ENCODE measurements around the gene TFF3. TPM values are rescaled to one million over a fixed set of nuclear protein-coding genes. Genes with fewer than 3 reads are reported as not detected.

TFF3 gene
- polyA plus RNA-seq, 1 donor = 1.7 TPM

DNA sequence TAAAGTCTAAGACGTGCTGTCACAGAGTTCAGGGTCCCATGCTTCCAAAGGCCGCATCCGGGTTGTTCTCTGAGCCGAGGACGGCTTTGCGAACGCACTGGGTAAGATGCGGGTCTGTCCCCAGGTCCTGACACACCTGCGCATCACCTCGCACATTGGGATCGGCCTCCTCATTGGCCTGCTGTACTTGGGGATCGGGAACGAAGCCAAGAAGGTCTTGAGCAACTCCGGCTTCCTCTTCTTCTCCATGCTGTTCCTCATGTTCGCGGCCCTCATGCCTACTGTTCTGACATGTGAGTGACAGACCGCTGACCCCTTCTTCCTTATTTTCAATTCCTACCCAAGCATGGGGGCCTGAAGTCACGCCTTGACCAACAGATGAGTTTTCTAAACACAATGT lies 25.3 kb downstream of the TFF3 start:
- no peak for DNase-seq (ENCODE audit: low read depth)

DNA sequence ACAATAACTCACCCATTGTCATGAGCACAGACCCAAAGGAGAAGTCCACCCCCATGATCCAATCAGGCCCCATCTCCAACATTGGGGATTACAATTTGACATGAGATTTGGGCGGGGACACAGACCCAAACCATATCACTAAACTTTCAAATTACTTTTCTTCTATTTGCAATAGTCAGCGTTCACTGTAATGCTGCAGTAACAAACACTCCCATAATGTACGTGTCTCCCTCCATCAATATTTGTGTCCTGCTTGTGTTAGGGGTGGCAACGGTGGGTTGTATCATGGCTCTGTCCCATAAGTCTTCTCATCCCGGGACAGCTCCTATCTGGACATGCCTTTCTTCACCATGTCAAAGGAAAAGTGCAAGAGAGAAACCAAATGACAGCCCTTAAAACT lies 26.2 kb downstream of the TFF3 start:
- DNase-seq (ENCODE audit: low read depth) = no peak

DNA sequence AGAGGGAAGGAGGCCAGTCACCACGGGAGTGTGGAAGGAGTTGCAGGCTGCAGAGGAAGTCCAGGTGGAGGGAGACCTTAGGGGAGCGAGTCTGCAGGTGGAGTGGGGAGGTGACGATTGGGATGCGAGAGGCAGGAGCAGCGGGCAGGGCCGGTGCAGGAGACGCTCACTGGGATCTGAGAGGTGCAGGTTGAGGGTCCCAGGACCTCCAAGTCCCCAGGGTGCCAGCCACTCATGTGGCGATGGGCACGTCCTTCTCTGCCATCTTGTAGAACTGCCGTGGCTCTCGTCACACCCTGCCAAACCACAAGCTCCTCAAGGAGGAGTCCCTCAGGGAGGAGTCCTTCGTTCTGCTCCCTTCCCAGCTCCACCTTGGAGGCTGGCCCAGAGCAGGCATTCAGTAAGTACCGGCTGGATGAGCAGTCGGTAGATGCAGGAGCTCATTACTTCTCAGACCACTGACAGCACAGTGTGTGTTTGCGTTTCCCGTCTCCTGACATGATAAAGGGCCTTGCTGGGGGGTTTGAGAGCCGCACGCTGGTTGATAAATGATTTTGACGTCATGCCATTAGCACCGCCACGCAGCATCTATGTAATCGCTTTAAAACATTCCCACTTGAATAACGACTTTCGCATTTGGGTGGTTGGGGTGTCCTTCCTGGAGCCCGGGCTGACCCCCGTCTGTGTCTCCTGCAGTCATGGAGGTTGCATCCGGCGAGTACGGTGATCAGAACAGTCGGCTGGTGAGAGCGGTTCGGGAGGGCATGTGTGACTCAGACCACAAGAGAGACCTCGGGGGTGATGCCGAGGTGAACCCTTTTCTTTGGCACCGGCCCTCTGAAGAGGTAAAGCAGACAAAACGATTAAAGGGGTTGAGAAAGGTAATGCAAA lies 27.8 kb downstream of the TFF3 start:
- no peak for DNase-seq (ENCODE audit: low read depth)

DNA sequence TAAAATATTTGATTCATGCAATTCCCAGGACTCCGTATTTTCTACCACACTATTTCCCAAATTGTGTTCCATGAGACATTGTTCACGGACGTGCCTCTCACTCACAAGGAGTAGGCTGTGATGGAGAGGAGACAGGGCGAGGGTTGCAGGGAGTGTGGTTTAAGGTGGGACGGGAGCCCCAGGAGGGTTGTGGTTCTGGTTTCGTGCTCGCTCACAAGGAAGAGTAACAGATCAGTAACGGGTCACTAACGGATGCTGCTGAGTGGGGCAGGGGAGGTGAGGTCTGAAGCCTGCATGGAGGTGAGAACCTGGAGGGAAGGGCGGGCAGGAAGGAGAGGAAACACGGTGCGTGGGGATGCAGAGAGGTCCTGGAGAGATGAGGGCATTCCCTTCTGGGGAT lies 28.8 kb downstream of the TFF3 start:
- no peak for DNase-seq (ENCODE audit: low read depth)

DNA sequence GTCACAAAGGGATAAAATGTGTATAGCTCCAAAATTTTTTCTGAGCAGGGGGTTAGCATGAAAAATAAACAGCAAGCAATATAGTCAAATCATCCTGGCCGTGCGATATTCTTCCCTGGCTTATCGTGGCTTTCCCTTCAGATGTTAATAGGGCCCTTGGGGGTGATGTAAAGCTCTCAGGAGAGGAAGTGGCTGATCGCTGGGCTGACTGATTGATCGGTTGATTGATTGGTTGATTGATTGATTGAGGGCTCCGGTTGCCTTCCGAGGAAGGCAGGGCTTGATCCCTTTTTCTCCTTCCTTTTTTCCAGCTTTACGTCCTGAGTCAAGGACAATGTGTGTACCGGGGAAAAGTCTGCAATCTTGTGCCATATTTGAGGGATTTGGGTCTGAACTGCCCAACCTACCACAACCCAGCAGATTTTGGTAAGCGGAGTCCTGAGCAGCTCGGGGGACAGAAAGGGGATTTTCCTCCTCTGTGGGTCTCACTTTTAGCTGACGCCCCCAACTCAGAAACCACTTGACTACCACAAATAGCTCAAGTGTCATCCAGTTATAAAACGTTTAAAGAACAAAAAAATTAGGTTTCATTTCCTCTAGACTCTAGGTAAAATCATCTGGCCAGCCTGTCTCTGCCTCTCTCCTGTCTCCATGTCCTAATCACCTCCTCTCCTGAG lies 29.5 kb downstream of the TFF3 start:
- DNase-seq (ENCODE audit: low read depth) = no peak

DNA sequence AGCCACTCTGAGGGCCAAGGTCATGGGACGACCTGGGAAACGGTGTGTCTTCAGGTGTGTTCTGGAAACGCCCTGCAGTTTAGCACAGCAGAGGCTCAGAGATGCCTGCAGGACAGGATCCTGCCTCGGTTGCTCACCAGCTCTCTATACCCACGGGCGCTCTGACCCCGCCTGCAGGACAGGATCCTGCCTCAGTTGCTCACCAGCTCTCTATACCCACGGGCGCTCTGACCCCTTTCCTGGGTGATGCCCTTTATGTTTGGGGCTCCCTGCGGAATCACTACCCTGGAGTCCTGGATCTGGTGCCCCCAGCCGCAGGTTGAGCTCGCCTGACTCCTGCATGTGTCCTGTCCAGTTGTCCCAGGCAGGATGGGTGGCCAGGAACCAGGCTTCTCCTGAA lies 32.5 kb downstream of the TFF3 start:
- DNase-seq (ENCODE audit: low read depth) = no peak

DNA sequence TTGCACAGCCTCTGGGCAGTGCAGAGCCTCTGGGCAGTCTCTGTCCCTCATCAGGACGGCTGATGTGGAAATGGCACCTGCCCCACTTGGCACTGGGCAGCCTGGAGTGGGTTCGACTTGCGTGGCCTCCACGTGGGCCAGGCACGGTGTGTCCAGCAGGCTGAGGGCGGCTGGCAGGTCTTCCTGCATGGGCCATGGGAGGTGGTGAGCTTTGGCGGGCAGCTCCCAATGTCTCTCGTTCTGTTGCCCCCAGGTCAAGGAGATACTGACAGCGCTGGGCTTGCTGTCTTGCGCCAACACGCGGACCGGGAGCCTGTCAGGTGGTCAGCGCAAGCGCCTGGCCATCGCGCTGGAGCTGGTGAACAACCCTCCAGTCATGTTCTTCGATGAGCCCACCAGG lies 33.2 kb downstream of the TFF3 start:
- no peak for DNase-seq (ENCODE audit: low read depth)

DNA sequence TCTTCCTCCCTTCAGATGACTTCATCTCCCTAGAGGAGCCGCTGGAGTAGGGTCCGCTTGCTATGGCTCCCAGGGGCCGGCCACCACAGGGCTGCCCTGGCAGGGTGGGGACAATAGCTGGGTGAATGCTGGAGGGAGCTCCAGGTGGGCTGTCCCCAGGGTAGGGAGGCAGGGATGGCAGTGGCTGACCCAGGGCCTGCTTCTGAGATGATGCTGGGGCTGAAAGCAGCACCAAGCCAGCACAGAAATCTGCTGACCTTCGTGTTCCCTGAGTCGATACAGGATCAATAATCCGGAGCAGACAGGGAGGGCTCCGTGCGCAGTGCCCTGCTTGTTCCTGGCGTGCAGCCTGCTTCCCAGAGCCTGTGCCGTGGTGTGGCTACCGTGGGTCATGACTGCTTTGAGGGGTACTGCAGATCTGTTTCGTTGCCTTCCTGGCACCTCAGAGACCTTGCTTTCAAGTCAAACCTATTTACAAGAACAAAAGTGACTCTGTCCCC lies 34.0 kb downstream of the TFF3 start:
- no peak for DNase-seq (ENCODE audit: low read depth)

DNA sequence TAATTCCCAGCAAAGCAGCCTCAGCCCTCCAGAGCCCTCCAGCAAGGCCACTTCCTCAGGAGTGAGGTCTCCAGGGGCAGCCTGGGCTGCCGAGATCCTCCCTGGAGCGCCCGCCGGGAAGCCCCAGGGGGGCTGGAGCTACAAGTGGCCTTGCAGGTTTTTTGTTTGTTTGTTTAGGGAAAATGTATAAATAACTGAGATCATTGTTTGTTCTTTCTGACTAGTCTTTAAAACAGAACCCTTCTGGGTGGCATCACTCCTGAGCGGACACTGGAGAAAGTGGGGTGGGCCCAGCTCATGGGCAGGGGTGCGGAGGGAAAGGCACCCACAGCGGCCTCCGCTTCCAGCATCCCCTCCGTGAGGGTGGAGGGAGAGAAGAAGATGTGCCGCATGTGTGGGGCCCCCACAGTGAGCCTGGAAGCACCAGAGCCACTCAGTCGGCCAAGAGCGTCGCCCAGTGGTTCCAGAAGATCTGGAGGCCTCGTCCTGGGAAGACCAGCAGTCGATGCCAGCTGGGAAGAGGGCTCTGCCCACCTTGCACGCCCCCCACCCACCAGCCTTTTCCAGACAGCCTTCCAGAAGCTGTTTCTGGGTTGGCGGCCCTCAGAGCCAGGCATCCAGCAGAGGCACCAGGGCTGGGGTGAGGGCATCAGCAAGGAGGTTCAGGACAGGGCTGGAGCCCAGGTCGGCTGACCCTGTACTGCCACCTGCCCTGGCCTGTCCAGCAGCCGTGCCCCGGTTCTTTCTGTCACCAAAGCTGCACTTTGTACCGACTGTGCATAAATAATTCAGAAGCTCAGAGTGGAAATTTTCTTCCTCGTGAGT lies 34.6 kb downstream of the TFF3 start:
- DNase-seq (ENCODE audit: low read depth) = no peak

DNA sequence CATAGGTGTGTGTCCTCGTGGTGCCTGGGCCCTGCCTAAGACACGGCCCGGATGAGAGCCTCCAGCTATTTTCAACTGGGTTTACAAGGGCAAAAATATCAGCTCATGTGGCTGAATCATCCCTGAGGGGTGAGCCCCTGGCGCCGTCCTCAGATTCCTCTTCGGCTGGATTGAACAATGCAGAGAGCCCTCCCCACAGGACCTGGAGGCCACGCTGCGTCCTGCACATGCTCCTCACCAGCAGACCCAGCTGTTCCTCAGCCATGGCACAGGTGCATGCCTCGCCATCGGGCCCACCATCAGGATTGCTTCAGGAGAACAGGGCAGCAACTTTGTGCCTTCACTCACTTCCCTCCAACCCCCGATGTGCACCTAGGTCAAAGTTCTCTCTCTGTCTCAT lies 35.3 kb downstream of the TFF3 start:
- no peak for DNase-seq (ENCODE audit: low read depth)

DNA sequence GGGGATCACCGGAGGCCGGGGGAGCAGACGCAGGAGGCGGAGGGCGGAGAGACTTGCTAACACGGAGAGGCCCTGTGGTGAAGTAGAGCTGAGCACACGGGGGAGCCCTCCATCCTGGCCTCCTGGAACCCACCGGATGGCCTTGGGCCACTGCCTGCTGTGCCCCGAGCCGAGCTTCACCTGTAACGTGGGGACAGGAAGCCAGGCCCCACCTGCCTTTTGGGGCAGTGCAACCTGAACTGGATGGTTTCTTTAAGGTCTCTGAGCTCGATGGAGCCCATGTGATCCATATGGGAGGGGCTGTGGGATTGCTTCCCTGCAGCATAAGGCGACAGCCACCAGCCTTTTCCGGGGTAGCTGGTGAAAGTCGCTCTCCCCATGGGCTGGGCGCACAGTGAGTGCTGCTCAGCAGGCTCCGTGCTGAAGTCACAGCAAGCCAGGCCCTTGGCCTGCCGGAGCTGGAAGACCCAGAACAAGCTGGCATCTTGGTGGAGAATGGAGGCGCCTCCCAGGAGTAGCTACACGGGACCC lies 35.8 kb downstream of the TFF3 start:
- no peak for DNase-seq (ENCODE audit: low read depth)

DNA sequence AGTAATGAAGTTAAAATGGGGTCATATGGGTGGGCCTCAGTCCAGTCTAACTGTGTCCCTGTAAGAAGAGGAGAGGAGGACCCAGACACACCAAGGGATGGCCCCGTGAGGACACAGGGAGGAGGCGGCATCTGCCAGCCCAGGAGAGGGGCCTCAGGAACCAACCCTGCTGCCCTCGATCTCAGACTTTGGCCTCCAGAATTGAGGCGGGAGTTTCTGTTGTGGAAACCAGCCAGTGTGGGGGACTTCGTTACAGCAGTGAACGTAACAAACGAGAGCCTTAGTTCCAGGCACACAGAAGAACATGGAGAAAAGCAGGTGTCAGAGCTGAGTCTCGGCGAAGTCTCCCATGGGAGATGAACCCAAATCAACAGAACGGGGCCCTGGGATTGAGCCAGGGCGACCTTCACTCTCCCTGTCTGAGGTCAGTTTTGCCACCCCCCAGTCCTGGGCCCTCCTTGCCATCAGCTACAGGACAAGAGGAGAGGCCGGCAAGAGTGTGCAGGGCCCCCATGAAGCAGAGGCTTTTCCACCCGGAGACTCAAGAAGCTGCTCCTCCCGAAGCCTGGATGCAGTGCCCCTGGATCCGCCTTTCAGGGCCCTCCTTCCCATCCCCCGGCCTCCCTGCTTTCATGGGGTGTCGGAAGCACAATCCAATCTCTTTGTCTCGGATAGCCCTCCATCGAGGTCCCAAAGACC lies 36.6 kb downstream of the TFF3 start:
- DNase-seq (ENCODE audit: low read depth) = no peak

DNA sequence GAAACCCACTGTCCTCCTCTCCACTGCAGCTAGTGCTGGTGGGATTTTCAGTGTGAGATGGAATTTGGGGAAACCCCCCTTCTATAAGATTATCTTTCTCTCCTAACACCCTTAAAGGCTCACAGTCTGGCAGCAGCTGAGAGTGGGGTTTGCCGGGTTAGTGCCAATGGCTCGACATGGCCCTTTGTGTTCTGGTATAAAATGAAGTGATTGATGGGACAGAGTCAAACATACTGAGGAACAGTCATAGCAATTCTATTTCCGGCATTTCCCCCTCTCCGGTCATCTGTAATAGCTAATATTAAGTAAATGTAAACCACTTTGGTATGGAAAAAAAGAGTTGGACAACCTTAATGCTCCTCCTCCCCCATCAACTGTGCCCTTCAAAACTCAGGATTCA lies 37.6 kb downstream of the TFF3 start:
- DNase-seq (ENCODE audit: low read depth) = no peak

DNA sequence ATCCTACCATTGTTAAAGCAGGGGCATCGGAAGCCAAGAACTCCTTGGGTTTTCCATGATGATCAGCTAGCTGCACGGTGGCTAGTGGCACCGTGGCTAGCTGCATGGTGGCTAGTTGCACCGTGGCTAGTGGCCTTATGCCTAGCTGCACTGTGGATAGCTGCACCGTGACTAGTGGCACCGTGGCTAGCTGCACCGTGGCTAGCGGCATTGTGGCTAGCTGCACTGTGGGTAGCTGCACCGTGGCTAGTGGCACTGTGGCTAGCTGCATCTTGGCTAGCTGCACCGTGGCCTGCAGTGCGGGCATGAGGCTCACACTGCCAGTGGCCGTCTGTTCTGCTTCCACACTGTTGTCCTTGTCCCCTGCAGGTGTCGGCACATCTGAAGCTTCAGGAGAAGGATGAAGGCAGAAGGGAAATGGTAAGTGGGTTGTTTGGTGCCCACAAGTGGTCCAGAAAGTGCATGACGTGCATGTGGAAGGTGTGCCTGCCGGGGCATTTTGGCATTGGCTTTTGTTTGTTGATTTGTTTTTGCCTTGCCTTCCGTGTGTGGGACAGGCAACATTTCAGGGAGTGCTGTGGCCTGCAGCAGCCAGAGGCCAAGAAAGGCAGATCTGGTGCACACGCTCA lies 38.6 kb downstream of the TFF3 start:
- no peak for DNase-seq (ENCODE audit: low read depth)

DNA sequence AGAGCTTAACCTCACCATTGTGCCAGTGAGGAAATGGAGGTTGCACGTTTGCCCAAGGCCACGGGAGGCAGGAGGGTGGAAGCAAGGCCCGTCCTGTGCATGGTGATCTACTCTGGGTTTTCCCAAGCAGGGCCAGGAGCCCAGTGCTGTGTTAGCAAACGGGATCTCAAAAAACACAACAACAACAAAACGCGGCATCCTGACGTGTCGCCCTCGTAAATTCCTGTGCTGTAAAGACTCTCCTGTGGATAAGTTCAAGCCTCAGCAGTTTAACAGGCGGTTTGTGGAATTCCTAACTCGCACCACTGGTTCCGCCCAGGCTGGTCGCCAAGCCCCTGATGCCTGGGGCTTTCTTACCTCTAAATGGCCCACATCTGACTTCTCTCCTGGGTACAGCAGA lies 39.1 kb downstream of the TFF3 start:
- no peak for DNase-seq (ENCODE audit: low read depth)

DNA sequence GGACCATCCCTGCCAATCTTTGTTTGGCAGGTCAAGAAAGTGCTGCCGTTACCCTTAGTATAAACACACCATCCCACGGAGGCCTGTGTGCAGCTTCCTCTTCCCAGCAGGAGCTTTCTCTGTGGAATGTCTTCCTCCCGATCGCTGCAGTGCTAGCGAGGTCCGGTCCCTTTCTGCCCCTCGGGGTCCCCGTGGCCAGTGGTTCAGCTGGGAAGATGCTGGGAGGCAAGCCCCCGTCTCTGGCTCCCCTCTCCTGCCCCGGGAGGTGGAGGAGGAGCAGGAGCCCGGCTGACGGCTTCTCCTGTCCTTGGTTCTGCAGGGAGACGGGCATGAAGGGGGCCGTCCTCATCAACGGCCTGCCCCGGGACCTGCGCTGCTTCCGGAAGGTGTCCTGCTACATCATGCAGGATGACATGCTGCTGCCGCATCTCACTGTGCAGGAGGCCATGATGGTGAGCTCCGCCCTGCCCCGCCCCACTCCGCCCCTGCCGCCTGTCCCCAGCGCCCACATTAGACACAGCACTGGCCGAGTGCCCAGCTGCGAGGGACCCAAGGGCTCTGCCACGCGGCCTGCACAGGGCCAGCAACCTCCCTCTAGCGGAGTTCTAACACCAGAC lies 42.1 kb downstream of the TFF3 start:
- no peak for DNase-seq (ENCODE audit: low read depth)

DNA sequence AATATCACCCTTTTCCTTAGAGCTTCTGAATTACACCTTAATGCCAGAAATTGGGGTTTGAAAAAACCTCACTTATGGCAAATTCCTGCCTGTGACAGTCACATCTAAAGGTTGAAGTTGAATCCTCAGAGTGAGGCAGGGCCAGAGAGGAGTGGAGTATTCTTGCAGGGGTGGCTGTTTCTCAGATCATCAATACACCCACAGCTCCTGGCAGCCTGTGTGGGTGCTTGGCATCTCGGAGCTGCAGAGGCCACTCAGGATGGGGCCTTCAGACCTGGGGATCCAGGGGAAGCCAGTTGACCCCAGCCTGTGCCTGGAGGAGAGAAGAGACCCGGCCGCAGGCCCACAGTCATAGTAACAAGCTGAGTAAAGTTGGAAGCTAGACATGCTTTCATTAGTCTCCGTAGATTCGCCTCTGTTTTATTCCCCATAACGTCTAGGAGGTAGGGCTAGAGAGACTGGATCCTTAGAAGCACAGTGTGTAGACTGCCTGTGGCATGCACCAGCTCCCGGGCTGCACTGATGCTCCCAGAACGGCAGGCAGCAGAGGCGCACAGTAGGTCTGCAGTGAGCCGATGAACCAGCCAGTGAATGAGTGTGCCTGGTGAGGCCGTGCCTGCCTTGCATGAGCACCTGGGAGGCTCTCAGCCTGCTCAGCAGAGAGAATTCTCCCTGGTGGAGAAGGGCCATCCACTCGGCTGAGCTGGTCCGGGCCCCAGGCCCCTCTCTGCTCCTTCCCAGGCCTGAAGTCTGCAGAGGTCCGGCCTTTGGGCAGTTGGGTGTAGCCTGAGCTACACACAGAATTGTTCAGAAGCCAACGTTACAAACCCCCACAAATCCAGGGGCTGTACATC lies 42.9 kb downstream of the TFF3 start:
- no peak for DNase-seq (ENCODE audit: low read depth)

DNA sequence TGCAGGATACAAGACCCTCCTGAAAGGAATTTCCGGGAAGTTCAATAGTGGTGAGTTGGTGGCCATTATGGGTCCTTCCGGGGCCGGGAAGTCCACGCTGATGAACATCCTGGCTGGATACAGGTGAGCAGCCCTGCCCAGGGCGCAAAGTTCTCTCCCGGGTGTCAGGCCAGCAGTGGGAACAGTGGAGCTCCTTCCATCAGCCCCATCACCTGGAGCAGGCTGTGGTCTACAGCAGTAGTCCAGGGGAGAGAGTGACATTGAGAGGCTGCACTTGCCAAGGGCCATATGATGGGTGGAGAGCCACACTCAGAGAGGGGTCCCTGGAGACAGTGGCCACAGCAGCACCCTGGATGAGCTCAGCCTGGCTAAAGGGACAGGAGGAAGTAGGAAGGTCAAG lies 44.1 kb downstream of the TFF3 start:
- no peak for DNase-seq (ENCODE audit: low read depth)

DNA sequence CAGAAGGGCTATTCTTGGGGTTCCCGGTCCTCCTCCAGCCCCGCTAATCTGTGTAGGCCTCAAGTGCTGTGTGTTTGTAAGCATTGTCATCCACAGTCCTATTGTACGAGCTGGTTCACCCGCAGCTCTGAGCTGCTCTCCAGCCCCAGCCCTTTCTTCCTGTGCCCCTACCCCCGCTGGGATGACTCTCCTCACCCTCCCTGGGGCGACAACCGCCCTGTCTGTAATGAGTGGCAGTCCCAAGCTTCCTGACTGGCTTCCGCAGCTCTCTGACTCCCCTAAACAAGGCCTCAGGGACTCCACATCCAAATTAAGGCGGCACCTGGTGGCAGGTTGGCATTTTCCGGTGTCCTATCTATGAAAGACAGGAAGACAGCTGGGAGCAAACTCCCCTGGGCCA lies 45.8 kb downstream of the TFF3 start:
- DNase-seq (ENCODE audit: low read depth) = no peak
